NCI-H345 (cell line): Measurements from ENCODE around the gene LTBP4.
"Not testable (repeated sequence)": the region's sequence is repeated elsewhere in the genome, so short reads cannot be mapped to it uniquely, and the experiment has no call there.

Experiments used
- DNase-seq: peaks from one replicate; lab custom pipeline; 2025; lab: John Stamatoyannopoulos, UW

LTBP4 gene

GRCh38 chr19:40627486-40628279 lies 26.5 kb downstream of the LTBP4 start:
- no peak for DNase-seq

GRCh38 chr19:40629346-40629745 lies 28.2 kb downstream of the LTBP4 start:
- no peak for DNase-seq

- no peak for DNase-seq
Measured at GRCh38 chr19:40630571-40631160, 29.5 kb downstream of the LTBP4 start.

GRCh38 chr19:40632311-40633036 lies 31.3 kb downstream of the LTBP4 start:
- no peak for DNase-seq

- DNase-seq, result no peak
Measured at GRCh38 chr19:40633207-40633606, 32.0 kb downstream of the LTBP4 start.

- DNase-seq, result no peak
Measured at GRCh38 chr19:40638327-40638726, 37.2 kb downstream of the LTBP4 start.

GRCh38 chr19:40639638-40639982 lies 38.4 kb downstream of the LTBP4 start:
- no peak for DNase-seq

GRCh38 chr19:40640744-40641143 lies 39.6 kb downstream of the LTBP4 start:
- no peak for DNase-seq

- no peak for DNase-seq
Measured at GRCh38 chr19:40641281-40641680, 40.1 kb downstream of the LTBP4 start.

GRCh38 chr19:40642051-40642706 lies 41.0 kb downstream of the LTBP4 start:
- DNase-seq, result no peak

GRCh38 chr19:40642757-40643305 lies 41.7 kb downstream of the LTBP4 start:
- DNase-seq, result no peak

GRCh38 chr19:40646743-40647254 lies 45.6 kb downstream of the LTBP4 start:
- peak; percentile 24 for DNase-seq

GRCh38 chr19:40649903-40650675 lies 48.9 kb downstream of the LTBP4 start:
- DNase-seq, result not testable (repeated sequence)

- DNase-seq, result no peak
Measured at GRCh38 chr19:40650749-40651305, 49.7 kb downstream of the LTBP4 start.

GRCh38 chr19:40652303-40652702 lies 51.1 kb downstream of the LTBP4 start:
- DNase-seq, result not testable (repeated sequence)

- DNase-seq, result not testable (repeated sequence)
Measured at GRCh38 chr19:40655684-40656083, 54.5 kb downstream of the LTBP4 start.

GRCh38 chr19:40658031-40658430 lies 56.9 kb downstream of the LTBP4 start:
- DNase-seq, result no peak

GRCh38 chr19:40659116-40659515 lies 57.9 kb downstream of the LTBP4 start:
- no peak for DNase-seq

GRCh38 chr19:40659566-40659965 lies 58.4 kb downstream of the LTBP4 start:
- no peak for DNase-seq

GRCh38 chr19:40661616-40662015 lies 60.4 kb downstream of the LTBP4 start:
- DNase-seq, result no peak
